DOHH2 (cell line): Measurements from ENCODE around the gene PRRC2B.

Source experiments
- H3F3A ChIP-seq: fragments of 200-600 bp; sonication (generic), shearing (Covaris generic); 2 replicates; pipeline ENCODE4 v1.6.0; 2016; ENCODE audit warnings: antibody characterized with exemption, mild to moderate bottlenecking; ENCODE audit not compliant: control insufficient read depth, insufficient read depth
- H3K27ac ChIP-seq: fragments of 200-600 bp; sonication (generic); 2 replicates; pipeline ENCODE4 v1.5.1; 2014; ENCODE audit warnings: low read depth, mild to moderate bottlenecking, low read length, moderate library complexity
- H3K27me3 ChIP-seq: fragments of 200-600 bp; sonication (generic); 2 replicates; pipeline ENCODE4 v1.6.1; 2014; ENCODE audit warnings: mild to moderate bottlenecking, low read length, mixed read lengths; ENCODE audit not compliant: control insufficient read depth
- H3K36me3 ChIP-seq: fragments of 200-600 bp; sonication (generic); 2 replicates; pipeline ENCODE4 v1.6.1; 2014; ENCODE audit warnings: mild to moderate bottlenecking, low read length, moderate library complexity, mixed read lengths; ENCODE audit not compliant: control insufficient read depth
- H3K4me1 ChIP-seq: fragments of 200-600 bp; sonication (generic); 2 replicates; pipeline ENCODE4 v1.6.1; 2014; ENCODE audit warnings: mild to moderate bottlenecking, low read length, mixed read lengths; ENCODE audit not compliant: control insufficient read depth
- H3K4me2 ChIP-seq: fragments of 200-600 bp; sonication (generic); 2 replicates; pipeline ENCODE4 v1.6.0; 2014; ENCODE audit warnings: mild to moderate bottlenecking, low read length, moderate library complexity
- H3K4me3 ChIP-seq: fragments of 200-600 bp; sonication (generic); 2 replicates; pipeline ENCODE4 v1.5.1; 2014; ENCODE audit warnings: mild to moderate bottlenecking, low read length, mixed read lengths
- H3K79me2 ChIP-seq: fragments of 200-600 bp; sonication (generic); 2 replicates; pipeline ENCODE4 v1.6.1; 2014; ENCODE audit warnings: mild to moderate bottlenecking, low read length, mixed read lengths; ENCODE audit not compliant: control insufficient read depth
- H3K9me2 ChIP-seq: fragments of 200-600 bp; sonication (generic); replicated peaks from 2 replicates; pipeline ENCODE4 v1.6.1; 2014; ENCODE audit warnings: mild to moderate bottlenecking, low read length, mixed read lengths; ENCODE audit not compliant: control insufficient read depth
- H3K9me3 ChIP-seq: fragments of 200-600 bp; sonication (generic); 2 replicates; pipeline ENCODE4 v1.6.1; 2014; ENCODE audit warnings: antibody characterized with exemption, low read length, mixed read lengths; ENCODE audit not compliant: control insufficient read depth, insufficient read depth
- H4K20me1 ChIP-seq: fragments of 200-600 bp; sonication (generic); 2 replicates; pipeline ENCODE4 v1.6.0; 2014; ENCODE audit warnings: low read depth, mild to moderate bottlenecking, antibody characterized with exemption, low read length, moderate library complexity; ENCODE audit not compliant: control insufficient read depth, insufficient read depth
- EZH2phosphoT487 ChIP-seq: fragments of 200-600 bp; sonication (generic); IDR thresholded peaks from 2 replicates; pipeline ENCODE4 v1.6.1; 2017; ENCODE audit warnings: borderline replicate concordance, mild to moderate bottlenecking, antibody characterized with exemption, low read length, moderate library complexity, mixed read lengths
- TF ChIP-seq, protein P1 (sequence below): fragments of 200-600 bp; sonication (generic); IDR thresholded peaks from one replicate; pipeline ENCODE4 v1.5.1; 2014; ENCODE audit warnings: antibody characterized with exemption, mild to moderate bottlenecking, low read depth, low read length; ENCODE audit not compliant: poor library complexity, severe bottlenecking

PRRC2B gene

DNA sequence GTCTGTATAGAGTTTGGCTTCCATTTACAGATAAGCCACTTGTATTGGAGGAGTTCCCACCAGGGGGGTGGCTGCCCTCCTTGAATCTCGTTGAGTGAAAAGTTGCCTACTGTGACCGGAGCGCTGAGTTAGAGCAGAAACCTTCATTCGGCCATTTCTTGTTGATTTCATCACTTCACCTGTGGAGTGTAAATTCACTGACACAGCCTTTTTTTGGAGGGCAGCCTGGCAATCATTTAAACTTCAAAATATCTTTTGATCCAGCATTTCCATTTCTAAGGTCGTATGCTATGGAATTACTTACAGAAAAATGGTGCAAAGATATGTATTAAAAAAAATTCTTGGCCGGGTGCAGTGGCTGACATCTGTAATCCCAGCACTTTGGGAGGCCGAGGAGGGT is 40.8 kb downstream of the PRRC2B start:
- Histone ChIP-seq H3K79me2 (peaks cover 63% of the 10 kb centered on the region), H3F3A (no peaks in the 10 kb centered on the region), H3K27me3 (no peaks in the 10 kb centered on the region), H3K4me2 (no peak overlapping the region), H3K4me3 (no peak overlapping the region), H3K36me3 (peaks cover 87% of the 10 kb centered on the region), H3K9me3 (no peaks in the 10 kb centered on the region), H4K20me1 (peaks cover 6% of the 10 kb centered on the region; the same call in 1 of the 2 replicates), H3K9me2 (no peaks in the 10 kb centered on the region), H3K27ac (no peak overlapping the region), H3K4me1 (peaks cover 10% of the 10 kb centered on the region)
- TF ChIP-seq EZH2phosphoT487 = no peak
- TF ChIP-seq, protein P1, sequence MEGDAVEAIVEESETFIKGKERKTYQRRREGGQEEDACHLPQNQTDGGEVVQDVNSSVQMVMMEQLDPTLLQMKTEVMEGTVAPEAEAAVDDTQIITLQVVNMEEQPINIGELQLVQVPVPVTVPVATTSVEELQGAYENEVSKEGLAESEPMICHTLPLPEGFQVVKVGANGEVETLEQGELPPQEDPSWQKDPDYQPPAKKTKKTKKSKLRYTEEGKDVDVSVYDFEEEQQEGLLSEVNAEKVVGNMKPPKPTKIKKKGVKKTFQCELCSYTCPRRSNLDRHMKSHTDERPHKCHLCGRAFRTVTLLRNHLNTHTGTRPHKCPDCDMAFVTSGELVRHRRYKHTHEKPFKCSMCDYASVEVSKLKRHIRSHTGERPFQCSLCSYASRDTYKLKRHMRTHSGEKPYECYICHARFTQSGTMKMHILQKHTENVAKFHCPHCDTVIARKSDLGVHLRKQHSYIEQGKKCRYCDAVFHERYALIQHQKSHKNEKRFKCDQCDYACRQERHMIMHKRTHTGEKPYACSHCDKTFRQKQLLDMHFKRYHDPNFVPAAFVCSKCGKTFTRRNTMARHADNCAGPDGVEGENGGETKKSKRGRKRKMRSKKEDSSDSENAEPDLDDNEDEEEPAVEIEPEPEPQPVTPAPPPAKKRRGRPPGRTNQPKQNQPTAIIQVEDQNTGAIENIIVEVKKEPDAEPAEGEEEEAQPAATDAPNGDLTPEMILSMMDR = no peak

DNA sequence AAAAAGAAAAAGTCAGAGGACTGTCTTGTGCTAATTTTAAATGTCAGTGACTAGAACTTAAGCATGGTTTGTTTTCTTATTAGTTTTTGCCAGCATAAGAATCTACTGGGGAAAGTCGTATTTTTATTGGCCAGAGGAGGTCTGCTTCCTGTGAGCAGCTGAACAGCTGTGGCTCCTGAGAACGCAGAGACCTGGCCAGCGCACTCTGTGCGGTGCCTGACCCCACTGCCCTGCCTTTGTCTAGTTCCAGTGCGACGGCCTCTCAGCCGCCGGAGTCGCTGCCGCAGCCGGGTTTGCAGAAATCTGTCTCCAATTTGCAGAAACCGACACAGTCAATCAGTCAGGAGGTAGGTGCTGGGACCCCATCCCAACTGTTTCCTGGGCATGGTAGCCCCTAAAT is 42.5 kb downstream of the PRRC2B start:
- Histone ChIP-seq H3K27me3 (no peaks in the 10 kb centered on the region), H3K79me2 (peaks cover 57% of the 10 kb centered on the region), H3K9me2 (no peaks in the 10 kb centered on the region), H3K27ac (no peak overlapping the region), H4K20me1 (peaks cover 5% of the 10 kb centered on the region; the same call in 1 of the 2 replicates), H3K4me3 (no peak overlapping the region), H3K4me2 (no peak overlapping the region), H3K9me3 (no peaks in the 10 kb centered on the region), H3K36me3 (peaks cover 93% of the 10 kb centered on the region), H3F3A (no peaks in the 10 kb centered on the region), H3K4me1 (peaks cover 24% of the 10 kb centered on the region)
- TF ChIP-seq, protein P1 = no peak
- TF ChIP-seq EZH2phosphoT487 = no peak

DNA sequence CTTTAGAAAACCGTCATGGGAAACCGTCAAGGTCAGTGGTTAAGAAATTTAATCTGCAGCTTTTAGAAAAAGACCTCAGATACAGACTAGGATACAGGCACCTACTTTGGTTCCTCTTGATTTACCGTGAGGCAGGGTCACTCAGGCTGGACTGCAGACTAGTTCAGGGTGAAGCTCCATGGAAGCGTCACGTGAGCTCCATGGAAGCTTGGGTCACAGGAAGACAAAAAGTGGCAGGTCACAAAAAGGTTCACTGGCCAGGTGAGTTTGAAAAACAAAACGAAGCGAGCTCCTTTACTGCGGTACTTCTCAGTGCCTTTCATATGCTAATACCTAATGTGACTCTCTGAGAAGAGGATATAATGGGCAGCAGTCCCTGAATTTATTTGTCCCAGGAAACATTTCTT is 43.0 kb downstream of the PRRC2B start:
- H3K9me2 ChIP-seq = no peaks in the 10 kb centered on the region
- peaks cover 5% of the 10 kb centered on the region; the same call in 1 of the 2 replicates for H4K20me1 ChIP-seq
- H3K79me2 ChIP-seq = peaks cover 60% of the 10 kb centered on the region
- no peak overlapping the region for H3K4me2 ChIP-seq
- peaks cover 98% of the 10 kb centered on the region for H3K36me3 ChIP-seq
- no peaks in the 10 kb centered on the region for H3K27me3 ChIP-seq
- H3K27ac ChIP-seq = no peak overlapping the region
- TF ChIP-seq EZH2phosphoT487 = no peak
- TF ChIP-seq, protein P1 = no peak
- peaks cover 27% of the 10 kb centered on the region for H3K4me1 ChIP-seq
- H3K9me3 ChIP-seq = no peaks in the 10 kb centered on the region
- no peak overlapping the region for H3K4me3 ChIP-seq
- no peaks in the 10 kb centered on the region for H3F3A ChIP-seq
